HCT116 (cell line): ENCODE data around the gene GNPTAB. TPM values are rescaled to one million over a fixed set of nuclear protein-coding genes. Genes with fewer than 3 reads are reported as not detected.

Experiments
- ATAC-seq: fragments of 200-7000 bp; cut with Tn5 transposase; 2 replicates; pipeline ENCODE4 v1.9.1; 2020; ENCODE audit warnings: mild to moderate bottlenecking, moderate library complexity
- BruUV-seq: library from RNA; stranded (reverse); fragments of 400-500 nt; replicated peaks from 2 replicates; lab custom pipeline; 2021; lab: Mats Ljungman, UMichigan
- CTCF ChIA-PET: fragments of 300-600 bp; sonication (Branson Sonifier 250); formaldehyde crosslinking; loops from one replicate; lab custom pipeline; 2021; ENCODE audit warnings: antibody characterized with exemption; lab: Charles Lee
- POLR2A ChIA-PET: fragments of 300-600, 350-600 bp; sonication (Branson Sonifier 250); formaldehyde crosslinking; loops from one replicate; lab custom pipeline; 2021; ENCODE audit warnings: antibody characterized with exemption; lab: Charles Lee
- RAD21 ChIA-PET, 2 experiments: fragments of 300-600 bp; sonication (Branson Sonifier 250); formaldehyde crosslinking; loops; one replicate each; lab custom pipeline; 2023; ENCODE audit warnings: low total read pairs in 2 of 2; ENCODE audit not compliant: uncharacterized antibody in 2 of 2, unreplicated experiment in 2 of 2, low non-redundant PET in 1 of 2; lab: Charles Lee
- DNase-seq: peaks from one replicate; pipeline ENCODE4 v3.0.0-alpha.2; 2010; ENCODE audit warnings: low read depth, low spot score
- H2AFZ ChIP-seq: fragments of 200-600 bp; shearing (Covaris generic), sonication (generic); 2 replicates; pipeline ENCODE4 v1.6.1; 2017; ENCODE audit warnings: low read depth, mixed run types, mixed read lengths, antibody characterized with exemption, low read length; ENCODE audit not compliant: poor library complexity, severe bottlenecking
- H3K27ac ChIP-seq: 2 replicates; pipeline ENCODE4 v1.5.1; 2012; ENCODE audit warnings: low read depth, low read length
- H3K27me3 ChIP-seq: fragments of 200-600 bp; sonication (generic); 2 replicates; pipeline ENCODE4 v1.6.1; 2016; ENCODE audit warnings: mixed run types, low read length, mixed read lengths; ENCODE audit not compliant: insufficient read depth
- H3K36me3 ChIP-seq, 2 experiments: fragments of 200-500 bp in 1 of 2; fragments of 200-600 bp in 1 of 2; sonication (Bioruptor generic) in 1 of 2; sonication (generic) in 1 of 2; 2 replicates each; pipeline versions ENCODE4 v1.5.1 to v1.6.1; 2014 to 2016; ENCODE audit warnings: low read length in 2 of 2, inconsistent platforms in 1 of 2, mixed read lengths in 1 of 2, mixed run types in 1 of 2; ENCODE audit not compliant: insufficient read depth in 2 of 2, control insufficient read depth in 1 of 2
- H3K4me1 ChIP-seq, 2 experiments: fragments of 200-600 bp in 1 of 2; sonication (generic) in 1 of 2; 2 replicates each; pipeline versions ENCODE4 v1.5.1 to v1.6.1; 2012 to 2017; ENCODE audit warnings: low read length in 2 of 2, inconsistent platforms in 1 of 2, mild to moderate bottlenecking in 1 of 2, mixed read lengths in 1 of 2, mixed run types in 1 of 2, moderate library complexity in 1 of 2; ENCODE audit not compliant: insufficient read depth in 2 of 2, control insufficient read depth in 1 of 2
- H3K4me2 ChIP-seq: fragments of 200-600 bp; sonication (generic); 2 replicates; pipeline ENCODE4 v1.6.1; 2017; ENCODE audit warnings: mixed run types, low read length, mixed read lengths
- H3K4me3 ChIP-seq, 2 experiments: fragments of 200-600 bp in 1 of 2; sonication (generic) in 1 of 2; replicated peaks in 1 of 2; 2 replicates each; pipeline ENCODE4 v1.5.1; 2011 to 2016; ENCODE audit warnings: low read length in 2 of 2, control low read depth in 1 of 2, low read depth in 1 of 2, mild to moderate bottlenecking in 1 of 2, mixed read lengths in 1 of 2, mixed run types in 1 of 2
- H3K79me2 ChIP-seq: fragments of 200-600 bp; sonication (generic); 2 replicates; pipeline ENCODE4 v1.6.1; 2017; ENCODE audit warnings: mild to moderate bottlenecking, mixed run types, low read length, moderate library complexity, mixed read lengths; ENCODE audit not compliant: insufficient read depth
- H3K9ac ChIP-seq: fragments of 200-600 bp; sonication (generic); 2 replicates; pipeline ENCODE4 v1.6.1; 2016; ENCODE audit warnings: low read length, mixed read lengths
- H3K9me2 ChIP-seq: fragments of 200-600 bp; sonication (generic), shearing (Covaris generic); 2 replicates; pipeline ENCODE4 v1.6.1; 2017; ENCODE audit warnings: mixed run types, mild to moderate bottlenecking, moderate library complexity; ENCODE audit not compliant: insufficient read depth
- H3K9me3 ChIP-seq, 2 experiments: fragments of 200-500 bp in 1 of 2; fragments of 200-600 bp in 1 of 2; sonication (Bioruptor generic) in 1 of 2; sonication (generic) in 1 of 2; 2 replicates each; pipeline ENCODE4 v1.6.1; 2014 to 2017; ENCODE audit warnings: low read length in 2 of 2, mixed read lengths in 2 of 2, inconsistent platforms in 1 of 2, low read depth in 1 of 2, mild to moderate bottlenecking in 1 of 2, mixed run types in 1 of 2, moderate library complexity in 1 of 2; ENCODE audit not compliant: control insufficient read depth in 1 of 2, insufficient read depth in 1 of 2
- H4K20me1 ChIP-seq: fragments of 200-600 bp; sonication (generic), shearing (Covaris generic); 2 replicates; pipeline ENCODE4 v1.6.1; 2017; ENCODE audit warnings: mixed run types, mild to moderate bottlenecking, moderate library complexity; ENCODE audit not compliant: insufficient read depth
- CTCF ChIP-seq, 3 experiments: fragments of 200-600 bp in 1 of 3; sonication (generic) in 1 of 3; IDR thresholded peaks in 2 of 3; conservative IDR thresholded peaks in 1 of 3; 2 replicates each; pipeline ENCODE4 v1.5.1; 2012 to 2017; ENCODE audit warnings: low read depth in 2 of 3, low read length in 2 of 3, antibody characterized with exemption in 1 of 3, borderline replicate concordance in 1 of 3, control low read depth in 1 of 3, mild to moderate bottlenecking in 1 of 3, mixed read lengths in 1 of 3, mixed run types in 1 of 3, moderate library complexity in 1 of 3; ENCODE audit not compliant: insufficient read depth in 1 of 3
- RAD21 ChIP-seq: IDR thresholded peaks from 2 replicates; pipeline ENCODE4 v1.6.1; 2012; ENCODE audit warnings: low read depth, mild to moderate bottlenecking
- ZFX ChIP-seq: fragments of 450-650 bp; IDR thresholded peaks from 2 replicates; pipeline ENCODE4 v1.6.1; 2017
- intact Hi-C: fragments of 100-400 bp; cut with micrococcal nuclease; formaldehyde crosslinking; loops from 2 replicates; pipeline ENCODE4 v1.10.0; 2022
- total RNA-seq: library from RNA; stranded (reverse); gene quantifications from one replicate; pipeline ENCODE4 v1.2.1, GENCODE V29; 2021; ENCODE audit not compliant: unreplicated experiment

Gene GNPTAB
- total RNA-seq, 1 experiment from 2014 or later = 41.4 TPM

DNA sequence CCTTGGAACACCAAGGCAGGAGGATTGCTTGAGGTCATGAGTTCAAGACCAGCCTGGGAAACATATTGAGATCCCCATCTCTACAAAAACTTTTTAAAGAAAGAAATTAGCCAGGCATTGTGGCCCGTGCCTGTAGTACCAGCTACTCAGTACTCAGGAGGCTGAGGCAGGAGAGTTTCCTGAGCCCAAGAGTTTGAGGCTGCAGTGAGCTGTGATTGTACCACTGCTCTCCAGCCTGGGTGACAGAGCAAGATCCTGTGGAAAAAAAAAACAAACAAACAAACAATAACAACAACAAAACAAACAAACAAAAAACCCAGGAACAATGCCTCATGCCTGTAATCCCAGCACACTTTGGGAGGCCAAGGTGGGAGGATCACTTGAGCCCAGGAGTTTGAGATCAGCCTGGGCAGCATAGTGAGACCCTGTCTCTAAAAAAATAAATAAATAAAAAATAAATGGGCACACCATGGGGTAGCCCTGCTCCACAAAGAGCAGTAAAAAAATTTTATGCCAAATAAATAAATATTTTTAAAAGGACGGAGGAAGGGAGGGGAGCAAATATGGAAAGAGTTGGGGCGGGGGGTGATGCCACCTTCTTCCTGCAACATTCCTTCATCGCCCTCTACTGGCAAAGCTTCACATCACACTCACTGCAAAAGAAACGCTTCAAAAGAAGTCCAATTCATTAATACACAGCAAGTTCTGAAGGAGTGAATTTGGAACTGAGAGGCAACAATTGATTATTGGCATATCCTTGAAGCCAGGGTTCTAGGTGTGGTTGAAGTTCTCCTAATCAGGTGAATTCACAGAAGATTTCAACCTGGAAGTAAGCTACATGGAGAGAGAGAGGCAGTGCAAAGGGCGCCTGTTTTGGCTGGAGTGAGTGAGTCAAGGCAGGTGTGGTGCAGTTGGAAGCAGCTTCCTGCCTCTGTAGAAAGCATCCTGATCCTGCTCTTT, 8.8 kb upstream of the GNPTAB start:
- ChIA-PET RAD21 (interaction anchor here in 1 of 2 experiments (0.9 to 1.0 kb wide), 2 partner anchors 66 to 425 kb away, joined by 3 read pairs; no protein-coding TSS in a partner anchor), CTCF (interaction anchor here (0.7 to 3.2 kb wide), 10 partner anchors 10 to 425 kb away, joined by 3 to 36 read pairs (median 5); partner anchors contain the start of gene GNPTAB), POLR2A (interaction anchor here (1.6 kb wide), 1 partner anchor 9 kb away, joined by 5 read pairs; the partner anchor contains the start of gene GNPTAB)
- peak overlapping the region; percentile 100 for H2AFZ ChIP-seq
- H3K9me2 ChIP-seq = no peaks in the 10 kb centered on the region
- BruUV-seq = no TSS peak
- ATAC-seq = peak; percentile 84
- H3K4me2 ChIP-seq = peak overlapping the region; percentile 39
- intact Hi-C loops = loop anchor here (1.0 to 5.0 kb wide), 3 partner anchors 66 to 425 kb away; no protein-coding TSS in a partner anchor
- H3K4me3 ChIP-seq = no peak overlapping the region
- H3K79me2 ChIP-seq = no peaks in the 10 kb centered on the region
- H3K27ac ChIP-seq = no peak overlapping the region
- peaks cover 0 to 6% of the 10 kb centered on the region in 2 experiments; a peak in 3 of 4 replicates for H3K4me1 ChIP-seq
- peak; percentile 48 for DNase-seq
- TF ChIP-seq ZFX (no peak), RAD21 (peak; percentile 81), CTCF (IDR thresholded peaks at IDR 0.05 in 2 of 3, conservative IDR thresholded peaks at IDR 0.05 in 1 of 3; ENCODE audit: borderline replicate concordance in 1 of 3, insufficient read depth in 1 of 3, low read depth in 2 of 3, low read length in 2 of 3) (peak; percentile 67 to 89 (median 82))
- no peaks in the 10 kb centered on the region for H3K9me3 ChIP-seq
- H3K9ac ChIP-seq = no peak overlapping the region
- no peaks in the 10 kb centered on the region for H4K20me1 ChIP-seq
- H3K27me3 ChIP-seq = no peaks in the 10 kb centered on the region
- no peaks in the 10 kb centered on the region for H3K36me3 ChIP-seq
